MM.1S (cell line): ENCODE results near the gene IRAK2.

Experiments
- DNase-seq: peaks from one replicate; pipeline ENCODE4 v3.0.0-alpha.2; 2015
- H2AFZ ChIP-seq: fragments of 300-600 bp; sonication (generic); 2 replicates; pipeline ENCODE4 v1.6.0; 2016; ENCODE audit warnings: antibody characterized with exemption, low read length
- H3F3A ChIP-seq: fragments of 300-600 bp; sonication (generic); 2 replicates; pipeline ENCODE4 v1.6.1; 2016; ENCODE audit warnings: mild to moderate bottlenecking, antibody characterized with exemption, low read length, moderate library complexity, mixed read lengths; ENCODE audit not compliant: insufficient read depth
- H3K27ac ChIP-seq: fragments of 300-600 bp; sonication (generic); 2 replicates; pipeline ENCODE4 v1.5.1; 2016; ENCODE audit warnings: mild to moderate bottlenecking, low read length
- H3K27me3 ChIP-seq: fragments of 300-600 bp; sonication (generic); replicated peaks from 2 replicates; pipeline ENCODE4 v1.6.0; 2016; ENCODE audit warnings: low read length; ENCODE audit not compliant: insufficient read depth
- H3K36me3 ChIP-seq: fragments of 300-600 bp; sonication (generic); replicated peaks from 2 replicates; pipeline ENCODE4 v1.6.1; 2016; ENCODE audit warnings: mild to moderate bottlenecking, low read length, mixed read lengths; ENCODE audit not compliant: insufficient read depth
- H3K4me1 ChIP-seq: fragments of 300-600 bp; sonication (generic); 2 replicates; pipeline ENCODE4 v1.6.1; 2016; ENCODE audit warnings: low read length, mixed read lengths
- H3K4me2 ChIP-seq: fragments of 300-600 bp; sonication (generic); 2 replicates; pipeline ENCODE4 v1.6.0; 2016; ENCODE audit warnings: low read depth, low read length
- H3K4me3 ChIP-seq: fragments of 300-600 bp; sonication (generic); 2 replicates; pipeline ENCODE4 v1.5.1; 2016; ENCODE audit warnings: low read length, mixed read lengths
- H3K79me2 ChIP-seq: fragments of 300-600 bp; sonication (generic); 2 replicates; pipeline ENCODE4 v1.6.1; 2016; ENCODE audit warnings: mixed run types, low read length, mixed read lengths
- H3K9ac ChIP-seq: fragments of 300-600 bp; sonication (generic); 2 replicates; pipeline ENCODE4 v1.6.1; 2016; ENCODE audit warnings: low read length, mixed read lengths
- H3K9me2 ChIP-seq: fragments of 300-600 bp; sonication (generic); replicated peaks from 2 replicates; pipeline ENCODE4 v1.6.1; 2016; ENCODE audit warnings: mild to moderate bottlenecking, low read length, mixed read lengths; ENCODE audit not compliant: insufficient read depth
- H3K9me3 ChIP-seq: fragments of 300-600 bp; sonication (generic); replicated peaks from 2 replicates; pipeline ENCODE4 v1.6.1; 2016; ENCODE audit warnings: mild to moderate bottlenecking, low read length, mixed read lengths; ENCODE audit not compliant: insufficient read depth
- H4K20me1 ChIP-seq: fragments of 300-600 bp; sonication (generic); 2 replicates; pipeline ENCODE4 v1.6.1; 2016; ENCODE audit warnings: mild to moderate bottlenecking, low read length, moderate library complexity, mixed read lengths; ENCODE audit not compliant: insufficient read depth
- CTCF ChIP-seq: fragments of 300-600 bp; sonication (generic); IDR thresholded peaks from 2 replicates; pipeline ENCODE4 v1.5.1; 2016; ENCODE audit warnings: antibody characterized with exemption, low read length, mixed read lengths
- EZH2 ChIP-seq: fragments of 300-600 bp; sonication (generic); optimal IDR thresholded peaks from 2 replicates; pipeline ENCODE3; 2017; ENCODE audit warnings: low read depth, mild to moderate bottlenecking, antibody characterized with exemption, low read length, mixed read lengths
- EZH2phosphoT487 ChIP-seq: fragments of 300-600 bp; sonication (generic); IDR thresholded peaks from 2 replicates; pipeline ENCODE4 v1.6.1; 2018; ENCODE audit warnings: antibody characterized with exemption, low read length

IRAK2 gene

GRCh38 chr3:10283638-10284037 lies 118.9 kb downstream of the IRAK2 start:
- Histone ChIP-seq H3K9me3 (no peaks in the 10 kb centered on the region), H3K36me3 (no peaks in the 10 kb centered on the region; the same call in 1 of the 2 replicates), H3F3A (no peaks in the 10 kb centered on the region), H3K27me3 (no peaks in the 10 kb centered on the region), H4K20me1 (no peaks in the 10 kb centered on the region), H3K9ac (no peak overlapping the region), H3K4me3 (no peak overlapping the region), H3K9me2 (no peaks in the 10 kb centered on the region), H3K4me1 (no peaks in the 10 kb centered on the region), H3K27ac (no peak overlapping the region), H3K79me2 (no peaks in the 10 kb centered on the region), H3K4me2 (no peak overlapping the region), H2AFZ (no peak overlapping the region)
- no peak for TF ChIP-seq EZH2phosphoT487
- TF ChIP-seq EZH2, result no peak
- TF ChIP-seq CTCF, result no peak
- DNase-seq, result no peak

- Histone ChIP-seq H3K79me2 (no peaks in the 10 kb centered on the region), H3K4me2 (no peak overlapping the region), H3K4me3 (no peak overlapping the region), H2AFZ (no peak overlapping the region), H3K9me2 (no peaks in the 10 kb centered on the region), H3F3A (no peaks in the 10 kb centered on the region), H3K9ac (no peak overlapping the region), H3K27ac (no peak overlapping the region), H4K20me1 (no peaks in the 10 kb centered on the region), H3K27me3 (no peaks in the 10 kb centered on the region), H3K4me1 (no peaks in the 10 kb centered on the region), H3K9me3 (no peaks in the 10 kb centered on the region), H3K36me3 (no peaks in the 10 kb centered on the region)
- TF ChIP-seq CTCF, result no peak
- TF ChIP-seq EZH2phosphoT487, result no peak
- TF ChIP-seq EZH2, result no peak
- DNase-seq, result no peak
Observed at GRCh38 chr3:10284496-10284895, 119.8 kb downstream of the IRAK2 start.

GRCh38 chr3:10285272-10286132 lies 120.8 kb downstream of the IRAK2 start:
- Histone ChIP-seq H2AFZ (no peak overlapping the region), H3K9me2 (no peaks in the 10 kb centered on the region), H3K79me2 (no peaks in the 10 kb centered on the region), H3K27ac (no peak overlapping the region), H3K9ac (no peak overlapping the region), H3K4me1 (no peaks in the 10 kb centered on the region), H3K4me3 (no peak overlapping the region), H3F3A (no peaks in the 10 kb centered on the region), H3K9me3 (no peaks in the 10 kb centered on the region), H3K27me3 (no peaks in the 10 kb centered on the region), H4K20me1 (no peaks in the 10 kb centered on the region), H3K36me3 (no peaks in the 10 kb centered on the region), H3K4me2 (no peak overlapping the region)
- DNase-seq, result no peak
- no peak for TF ChIP-seq EZH2
- TF ChIP-seq EZH2phosphoT487, result no peak
- TF ChIP-seq CTCF, result no peak
